ENCODE measurements around the gene BIN2. TPM values are rescaled to one million over a fixed set of nuclear protein-coding genes. Genes with fewer than 3 reads are reported as not detected.

The BIN2 gene
- polyA plus RNA-seq, 2 of the 4 experiments (the other 2 are of a cell fraction) = 0.08 to 0.57 TPM

- ChIA-PET CTCF (interaction anchor here (0.8 to 6.0 kb wide), 3 partner anchors 9 to 17 kb away, joined by 3 to 41 read pairs (median 3); no protein-coding TSS in a partner anchor), POLR2A (no interaction called here)
- no peaks in the 10 kb centered on the region for H3K9me3 ChIP-seq
- no peak overlapping the region for H3K4me2 ChIP-seq
- TF ChIP-seq ESRRA (IDR thresholded peaks at IDR 0.05; ENCODE audit: borderline replicate concordance, low read length) (no peak), JUNB (IDR thresholded peaks at IDR 0.05) (no peak), ZNF302 (CRISPR knock-in tag; IDR thresholded peaks at IDR 0.05) (no peak), PBX3 (IDR thresholded peaks at IDR 0.05) (no peak), USF2 (IDR thresholded peaks at IDR 0.05) (no peak), MYC (IDR thresholded peaks at IDR 0.05; ENCODE audit: borderline replicate concordance, low read length) (no peak), POLR2AphosphoS2 (conservative IDR thresholded peaks at IDR 0.05; ENCODE audit: low read length) (no peak), JUN (IDR thresholded peaks at IDR 0.05) (no peak), POLR2A (IDR thresholded peaks at IDR 0.05; ENCODE audit: low read length) (no peak), KDM1A (IDR thresholded peaks at IDR 0.05; ENCODE audit: low read depth) (no peak), SREBF2 (IDR thresholded peaks at IDR 0.05) (no peak), E2F6 (IDR thresholded peaks at IDR 0.05; ENCODE audit: borderline replicate concordance, low read depth) (no peak)
- TF ChIP-seq, protein P1, sequence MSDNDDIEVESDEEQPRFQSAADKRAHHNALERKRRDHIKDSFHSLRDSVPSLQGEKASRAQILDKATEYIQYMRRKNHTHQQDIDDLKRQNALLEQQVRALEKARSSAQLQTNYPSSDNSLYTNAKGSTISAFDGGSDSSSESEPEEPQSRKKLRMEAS (IDR thresholded peaks at IDR 0.05) = no peak
- TF ChIP-seq, protein P2, sequence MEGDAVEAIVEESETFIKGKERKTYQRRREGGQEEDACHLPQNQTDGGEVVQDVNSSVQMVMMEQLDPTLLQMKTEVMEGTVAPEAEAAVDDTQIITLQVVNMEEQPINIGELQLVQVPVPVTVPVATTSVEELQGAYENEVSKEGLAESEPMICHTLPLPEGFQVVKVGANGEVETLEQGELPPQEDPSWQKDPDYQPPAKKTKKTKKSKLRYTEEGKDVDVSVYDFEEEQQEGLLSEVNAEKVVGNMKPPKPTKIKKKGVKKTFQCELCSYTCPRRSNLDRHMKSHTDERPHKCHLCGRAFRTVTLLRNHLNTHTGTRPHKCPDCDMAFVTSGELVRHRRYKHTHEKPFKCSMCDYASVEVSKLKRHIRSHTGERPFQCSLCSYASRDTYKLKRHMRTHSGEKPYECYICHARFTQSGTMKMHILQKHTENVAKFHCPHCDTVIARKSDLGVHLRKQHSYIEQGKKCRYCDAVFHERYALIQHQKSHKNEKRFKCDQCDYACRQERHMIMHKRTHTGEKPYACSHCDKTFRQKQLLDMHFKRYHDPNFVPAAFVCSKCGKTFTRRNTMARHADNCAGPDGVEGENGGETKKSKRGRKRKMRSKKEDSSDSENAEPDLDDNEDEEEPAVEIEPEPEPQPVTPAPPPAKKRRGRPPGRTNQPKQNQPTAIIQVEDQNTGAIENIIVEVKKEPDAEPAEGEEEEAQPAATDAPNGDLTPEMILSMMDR (IDR thresholded peaks at IDR 0.05) = no peak
- no peak; a peak in 1 of 6 replicates for ATAC-seq
- 0 out of 6 replicates have a peak overlapping the region, but pooled peaks of 1 of the 2 experiments have one; percentile 14 for H3K27ac ChIP-seq
- no peak overlapping the region for H3K4me3 ChIP-seq
- 88% methylated on average over 14 of the region's 15 CpGs for WGBS (ENCODE audit: missing lambda C conversion rate)
- H3K4me1 ChIP-seq = peaks cover 41% of the 10 kb centered on the region
- DNase-seq (ENCODE audit: low read depth in 1 of 2, low spot score in 1 of 2) = no peak
- FAIRE-seq = no peak
Measured at GRCh38 chr12:51323317-51323960, 535 bp downstream of the BIN2 start.

DNA sequence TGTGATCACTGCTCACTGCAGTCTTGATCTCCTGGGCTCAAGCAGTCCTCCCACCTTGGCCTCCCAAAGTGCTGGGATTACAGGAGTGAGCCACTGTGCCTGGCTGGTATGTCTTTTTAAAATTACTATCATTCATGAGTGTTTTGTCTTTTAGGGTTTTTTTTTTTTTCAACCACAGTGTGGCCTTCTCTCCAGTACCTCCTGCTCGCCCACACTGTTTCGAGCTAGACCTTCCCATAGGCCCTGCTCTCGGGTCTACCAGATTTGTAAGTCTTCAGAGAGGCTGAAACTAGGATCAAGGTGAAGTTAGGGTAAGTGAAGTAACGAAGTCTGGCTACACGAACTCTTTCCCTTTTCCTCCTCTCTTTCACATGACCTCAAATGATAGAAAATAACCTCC lies 1.5 kb downstream of the BIN2 start:
- FAIRE-seq (no peak), ATAC-seq (no peak), DNase-seq (ENCODE audit: low read depth in 1 of 2, low spot score in 1 of 2) (no peak)
- Histone ChIP-seq H3K27ac (no peak overlapping the region), H3K4me3 (no peak overlapping the region), H3K9me3 (no peaks in the 10 kb centered on the region), H3K4me2 (no peak overlapping the region), H3K4me1 (peaks cover 40% of the 10 kb centered on the region)
- ChIA-PET POLR2A (interaction anchor here (1.1 kb wide), 1 partner anchor 14 kb away, joined by 3 read pairs; no protein-coding TSS in a partner anchor), CTCF (interaction anchor here (0.6 to 6.0 kb wide), 3 partner anchors 8 to 80 kb away, joined by 3 to 41 read pairs (median 3); no protein-coding TSS in a partner anchor)
- TF ChIP-seq NFE2L2 (conservative IDR thresholded peaks at IDR 0.05; ENCODE audit: low read length) = no peak
- TF ChIP-seq HEYL (CRISPR knock-in tag; IDR thresholded peaks at IDR 0.05) = no peak
- TF ChIP-seq RFX5 (IDR thresholded peaks at IDR 0.05) = no peak
- no peak for TF ChIP-seq PHF8 (IDR thresholded peaks at IDR 0.05; ENCODE audit: borderline replicate concordance, low read depth)
- no peak for TF ChIP-seq JUNB (IDR thresholded peaks at IDR 0.05)
- TF ChIP-seq POLR2A (IDR thresholded peaks at IDR 0.05; ENCODE audit: low read length) = no peak
- no peak for TF ChIP-seq MYC (IDR thresholded peaks at IDR 0.05; ENCODE audit: borderline replicate concordance, low read length)
- TF ChIP-seq POLR2AphosphoS2 (conservative IDR thresholded peaks at IDR 0.05; ENCODE audit: low read length) = no peak
- no peak for TF ChIP-seq CBX2 (IDR thresholded peaks at IDR 0.05; ENCODE audit: borderline replicate concordance, low read depth)
- TF ChIP-seq NPAS2 (CRISPR knock-in tag; IDR thresholded peaks at IDR 0.05; ENCODE audit: borderline replicate concordance) = no peak
- TF ChIP-seq EHMT2 (IDR thresholded peaks at IDR 0.05; ENCODE audit: low read depth) = no peak
- TF ChIP-seq TFCP2L1 (CRISPR knock-in tag; IDR thresholded peaks at IDR 0.05) = no peak
- no peak for TF ChIP-seq FOSL2 (IDR thresholded peaks at IDR 0.05)
- TF ChIP-seq FOSL2 (CRISPR knock-in tag; IDR thresholded peaks at IDR 0.05) = no peak
- no peak for TF ChIP-seq NR3C1 (IDR thresholded peaks at IDR 0.05)
- TF ChIP-seq MAZ (IDR thresholded peaks at IDR 0.05; ENCODE audit: borderline replicate concordance, low read depth, low read length) = no peak
- TF ChIP-seq ZFP36 (IDR thresholded peaks at IDR 0.05; ENCODE audit: borderline replicate concordance, partially characterized antibody) = no peak
- no peak for TF ChIP-seq JUN (IDR thresholded peaks at IDR 0.05)
- TF ChIP-seq SREBF2 (IDR thresholded peaks at IDR 0.05) = no peak
- WGBS (ENCODE audit: missing lambda C conversion rate) = 90% methylated on average over 5 of the region's 5 CpGs
